ENCODE measurements around the gene ZNF773.

- TF ChIP-seq CTCF (IDR thresholded peaks at IDR 0.05) (no peak), POLR2A (IDR thresholded peaks at IDR 0.05) (no peak)
Measured at GRCh38 chr19:57557659-57558058, 57.9 kb downstream of the ZNF773 start.
